WTC11 (cell line): ENCODE results near the gene SYNGR3. TPM values are rescaled to one million over a fixed set of nuclear protein-coding genes. Genes with fewer than 3 reads are reported as not detected.

Experiments used
- ARID4B ChIP-seq: sonication (generic); formaldehyde crosslinking; IDR thresholded peaks from 2 replicates; pipeline ENCODE4 v1.8.0; 2023; ENCODE audit warnings: missing genetic modification reagents, mild to moderate bottlenecking, borderline replicate concordance
- CDX4 ChIP-seq: fragments of 250-450 bp; sonication (Bioruptor Pico); IDR thresholded peaks from 2 replicates; pipeline ENCODE4 v1.9.0; 2021; ENCODE audit warnings: moderate library complexity, mild to moderate bottlenecking, inconsistent platforms, borderline replicate concordance
- CREB1 ChIP-seq: sonication (generic); formaldehyde crosslinking; IDR thresholded peaks from 2 replicates; pipeline ENCODE4 v1.8.0; 2023; ENCODE audit warnings: mild to moderate bottlenecking, missing genetic modification reagents
- E2F1 ChIP-seq: sonication (generic); formaldehyde crosslinking; IDR thresholded peaks from 2 replicates; pipeline ENCODE4 v1.8.0; 2022; ENCODE audit warnings: mild to moderate bottlenecking, missing genetic modification reagents
- E2F4 ChIP-seq: sonication (generic); formaldehyde crosslinking; IDR thresholded peaks from 2 replicates; pipeline ENCODE4 v1.8.1; 2022; ENCODE audit warnings: low read depth, mild to moderate bottlenecking, moderate library complexity, missing genetic modification reagents, borderline replicate concordance
- E2F5 ChIP-seq: sonication (generic); formaldehyde crosslinking; IDR thresholded peaks from 2 replicates; pipeline ENCODE4 v1.8.1; 2022; ENCODE audit warnings: mild to moderate bottlenecking, moderate library complexity, missing genetic modification reagents
- FOXP1 ChIP-seq: sonication (generic); formaldehyde crosslinking; IDR thresholded peaks from 2 replicates; pipeline ENCODE4 v1.8.0; 2022; ENCODE audit warnings: missing genetic modification reagents, mild to moderate bottlenecking, moderate library complexity, borderline replicate concordance
- HMGXB4 ChIP-seq: sonication (generic); formaldehyde crosslinking; IDR thresholded peaks from 2 replicates; pipeline ENCODE4 v1.8.1; 2023; ENCODE audit warnings: mild to moderate bottlenecking, moderate library complexity, missing genetic modification reagents
- IRF1 ChIP-seq: sonication (generic); formaldehyde crosslinking; IDR thresholded peaks from 2 replicates; pipeline ENCODE4 v1.8.0; 2023; ENCODE audit warnings: missing genetic modification reagents
- NR2C2 ChIP-seq: sonication (generic); formaldehyde crosslinking; IDR thresholded peaks from 2 replicates; pipeline ENCODE4 v1.8.0; 2022; ENCODE audit warnings: mild to moderate bottlenecking, missing genetic modification reagents
- PREB ChIP-seq: sonication (generic); formaldehyde crosslinking; IDR thresholded peaks from 2 replicates; pipeline ENCODE4 v1.8.1; 2022; ENCODE audit warnings: mild to moderate bottlenecking, missing genetic modification reagents, moderate library complexity, borderline replicate concordance
- PRRX2 ChIP-seq: fragments of 250-450 bp; sonication (Bioruptor Pico); IDR thresholded peaks from 2 replicates; pipeline ENCODE4 v1.8.0; 2021; ENCODE audit warnings: mild to moderate bottlenecking
- RORB ChIP-seq: fragments of 250-450 bp; sonication (Bioruptor Pico); IDR thresholded peaks from 2 replicates; pipeline ENCODE4 v1.9.0; 2021; ENCODE audit warnings: mild to moderate bottlenecking
- TCF7 ChIP-seq: sonication (generic); formaldehyde crosslinking; IDR thresholded peaks from 2 replicates; pipeline ENCODE4 v1.8.0; 2022; ENCODE audit warnings: mild to moderate bottlenecking, low read depth, missing genetic modification reagents, moderate library complexity
- TEAD1 ChIP-seq: sonication (generic); formaldehyde crosslinking; IDR thresholded peaks from 2 replicates; pipeline ENCODE4 v1.8.0; 2022; ENCODE audit warnings: mild to moderate bottlenecking, missing genetic modification reagents
- TEAD4 ChIP-seq: sonication (generic); formaldehyde crosslinking; IDR thresholded peaks from 2 replicates; pipeline ENCODE4 v1.8.0; 2022; ENCODE audit warnings: mild to moderate bottlenecking, missing genetic modification reagents
- USF1 ChIP-seq: sonication (generic); formaldehyde crosslinking; IDR thresholded peaks from 2 replicates; pipeline ENCODE4 v1.8.0; 2022; ENCODE audit warnings: mild to moderate bottlenecking, missing genetic modification reagents
- ZMAT4 ChIP-seq: fragments of 250-450 bp; sonication (Bioruptor Pico); IDR thresholded peaks from 2 replicates; pipeline ENCODE4 v1.9.0; 2021; ENCODE audit warnings: mild to moderate bottlenecking
- ZNF317 ChIP-seq: sonication (generic); formaldehyde crosslinking; IDR thresholded peaks from 2 replicates; pipeline ENCODE4 v1.8.1; 2023; ENCODE audit warnings: low read depth, mild to moderate bottlenecking, moderate library complexity, missing genetic modification reagents, borderline replicate concordance
- ZNF396 ChIP-seq: fragments of 250-450 bp; sonication (Bioruptor Pico); IDR thresholded peaks from 2 replicates; pipeline ENCODE4 v1.8.0; 2021; ENCODE audit warnings: mild to moderate bottlenecking, moderate library complexity, borderline replicate concordance
- total RNA-seq: library from RNA; stranded (reverse); gene quantifications from 3 replicates; pipeline ENCODE4 v1.2.3, GENCODE V29; 2021

SYNGR3 gene
- total RNA-seq, 1 experiment from 2014 or later: 41.5 TPM

- no peak for TF ChIP-seq E2F4
- peak; percentile 89; the same call in 1 of the 2 replicates for TF ChIP-seq ARID4B
- no peak for TF ChIP-seq E2F1 (CRISPR knock-in tag)
- TF ChIP-seq FOXP1 (CRISPR knock-in tag): 0 out of 2 replicates have a peak, but pooled peaks have one; percentile 24
- no peak for TF ChIP-seq IRF1 (CRISPR knock-in tag)
- TF ChIP-seq ZMAT4 (CRISPR knock-in tag): no peak
- no peak for TF ChIP-seq RORB (CRISPR knock-in tag)
- no peak for TF ChIP-seq CREB1 (CRISPR knock-in tag)
- TF ChIP-seq E2F5: peak; percentile 87
- TF ChIP-seq HMGXB4 (CRISPR knock-in tag): peak; percentile 96
- peak; percentile 55; the same call in 1 of the 2 replicates for TF ChIP-seq PRRX2 (CRISPR knock-in tag)
- no peak for TF ChIP-seq NR2C2 (CRISPR knock-in tag)
- peak; percentile 83 for TF ChIP-seq TEAD1 (CRISPR knock-in tag)
- no peak for TF ChIP-seq USF1 (CRISPR knock-in tag)
- no peak for TF ChIP-seq TEAD4 (CRISPR knock-in tag)
- 0 out of 2 replicates have a peak, but pooled peaks have one; percentile 62 for TF ChIP-seq TCF7 (CRISPR knock-in tag)
- no peak for TF ChIP-seq CDX4 (CRISPR knock-in tag)
- TF ChIP-seq ZNF317 (CRISPR knock-in tag): no peak
- no peak for TF ChIP-seq ZNF396
- TF ChIP-seq PREB: no peak
Measured at GRCh38 chr16:1959269-1960039, 30.3 kb upstream of the SYNGR3 start, which contains the start of gene NDUFB10 (continued).
